ENCODE results near the gene TLE1.

The TLE1 gene

GRCh38 chr9:81573415-81574321 is 115.7 kb downstream of the TLE1 start:
- TF ChIP-seq, protein P1, sequence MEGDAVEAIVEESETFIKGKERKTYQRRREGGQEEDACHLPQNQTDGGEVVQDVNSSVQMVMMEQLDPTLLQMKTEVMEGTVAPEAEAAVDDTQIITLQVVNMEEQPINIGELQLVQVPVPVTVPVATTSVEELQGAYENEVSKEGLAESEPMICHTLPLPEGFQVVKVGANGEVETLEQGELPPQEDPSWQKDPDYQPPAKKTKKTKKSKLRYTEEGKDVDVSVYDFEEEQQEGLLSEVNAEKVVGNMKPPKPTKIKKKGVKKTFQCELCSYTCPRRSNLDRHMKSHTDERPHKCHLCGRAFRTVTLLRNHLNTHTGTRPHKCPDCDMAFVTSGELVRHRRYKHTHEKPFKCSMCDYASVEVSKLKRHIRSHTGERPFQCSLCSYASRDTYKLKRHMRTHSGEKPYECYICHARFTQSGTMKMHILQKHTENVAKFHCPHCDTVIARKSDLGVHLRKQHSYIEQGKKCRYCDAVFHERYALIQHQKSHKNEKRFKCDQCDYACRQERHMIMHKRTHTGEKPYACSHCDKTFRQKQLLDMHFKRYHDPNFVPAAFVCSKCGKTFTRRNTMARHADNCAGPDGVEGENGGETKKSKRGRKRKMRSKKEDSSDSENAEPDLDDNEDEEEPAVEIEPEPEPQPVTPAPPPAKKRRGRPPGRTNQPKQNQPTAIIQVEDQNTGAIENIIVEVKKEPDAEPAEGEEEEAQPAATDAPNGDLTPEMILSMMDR (IDR thresholded peaks at IDR 0.05; ENCODE audit: low read depth, low read length), result no peak
- H3K4me3 ChIP-seq (replicated peaks in 1 of 2; ENCODE audit: low read depth in 2 of 2, low read length in 2 of 2), result no peak overlapping the region
- no peak for DNase-seq (ENCODE audit: low read depth in 2 of 2)

- no peak overlapping the region for H3K4me3 ChIP-seq (replicated peaks in 1 of 2; ENCODE audit: low read depth in 2 of 2, low read length in 2 of 2)
- DNase-seq (ENCODE audit: low read depth in 2 of 2), result no peak
- TF ChIP-seq, protein P1 (IDR thresholded peaks at IDR 0.05; ENCODE audit: low read depth, low read length), result no peak
These were observed 119.3 kb downstream of the TLE1 start for GRCh38 chr9:81570083-81570482.

DNA sequence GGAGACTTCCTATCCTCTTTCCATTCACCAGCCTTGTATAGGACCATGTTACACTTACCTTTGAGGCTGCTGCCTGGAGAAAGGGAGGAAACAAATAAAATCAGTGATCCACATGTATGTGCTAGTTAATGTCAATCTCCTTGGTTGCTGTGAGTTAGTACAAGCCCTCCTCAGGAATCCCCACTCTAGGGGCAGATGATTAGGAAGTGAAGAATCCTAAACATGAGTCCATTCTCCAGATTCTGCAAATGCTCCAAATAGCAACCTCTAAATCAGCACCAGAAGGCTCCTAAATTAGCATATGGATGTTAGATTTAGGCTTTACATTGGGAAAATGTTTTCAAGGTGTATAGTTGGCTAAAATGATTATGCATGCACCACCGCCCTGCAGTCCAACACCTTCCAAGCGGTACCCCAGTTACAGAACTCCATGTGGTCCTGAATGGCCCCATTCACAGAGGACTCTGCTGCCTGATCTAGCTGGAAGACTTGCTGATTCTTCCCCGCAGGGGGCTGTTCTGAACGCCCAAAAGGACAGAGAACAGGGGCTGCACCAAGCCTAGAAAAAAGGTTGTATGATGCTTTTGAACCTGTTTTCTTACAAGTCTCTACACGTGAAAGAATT is 123.2 kb downstream of the TLE1 start:
- H3K4me3 ChIP-seq (replicated peaks in 1 of 2; ENCODE audit: low read depth in 2 of 2, low read length in 2 of 2), result no peak overlapping the region
- TF ChIP-seq, protein P1 (IDR thresholded peaks at IDR 0.05; ENCODE audit: low read depth, low read length), result no peak
- no peak for DNase-seq (ENCODE audit: low read depth in 2 of 2)

DNA sequence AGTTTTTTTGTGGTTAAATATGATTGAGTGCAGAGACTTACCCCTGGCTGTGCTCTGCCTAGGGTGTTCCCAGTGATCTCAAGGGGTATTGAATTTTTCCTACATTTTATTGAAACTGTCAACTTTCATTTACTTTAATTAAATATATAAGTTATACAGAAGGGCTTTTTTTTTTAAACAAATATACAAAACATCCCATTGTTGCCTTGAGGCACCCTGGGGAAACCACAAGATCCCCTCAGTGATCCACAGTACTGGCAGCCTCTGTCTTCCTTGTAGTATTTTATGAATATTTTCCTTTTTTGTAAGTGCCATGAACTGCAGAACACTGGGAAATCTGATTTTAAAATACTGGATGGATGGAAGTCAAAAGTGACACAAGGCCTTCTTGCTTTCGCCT is 123.7 kb downstream of the TLE1 start:
- DNase-seq (ENCODE audit: low read depth in 2 of 2), result no peak
- no peak overlapping the region for H3K4me3 ChIP-seq (replicated peaks in 1 of 2; ENCODE audit: low read depth in 2 of 2, low read length in 2 of 2)
- TF ChIP-seq, protein P1 (IDR thresholded peaks at IDR 0.05; ENCODE audit: low read depth, low read length), result no peak

- no peak overlapping the region for H3K4me3 ChIP-seq (replicated peaks in 1 of 2; ENCODE audit: low read depth in 2 of 2, low read length in 2 of 2)
- TF ChIP-seq, protein P1 (IDR thresholded peaks at IDR 0.05; ENCODE audit: low read depth, low read length), result no peak
- DNase-seq (ENCODE audit: low read depth in 2 of 2), result no peak
These were observed 124.2 kb downstream of the TLE1 start for GRCh38 chr9:81565144-81565543.

DNA sequence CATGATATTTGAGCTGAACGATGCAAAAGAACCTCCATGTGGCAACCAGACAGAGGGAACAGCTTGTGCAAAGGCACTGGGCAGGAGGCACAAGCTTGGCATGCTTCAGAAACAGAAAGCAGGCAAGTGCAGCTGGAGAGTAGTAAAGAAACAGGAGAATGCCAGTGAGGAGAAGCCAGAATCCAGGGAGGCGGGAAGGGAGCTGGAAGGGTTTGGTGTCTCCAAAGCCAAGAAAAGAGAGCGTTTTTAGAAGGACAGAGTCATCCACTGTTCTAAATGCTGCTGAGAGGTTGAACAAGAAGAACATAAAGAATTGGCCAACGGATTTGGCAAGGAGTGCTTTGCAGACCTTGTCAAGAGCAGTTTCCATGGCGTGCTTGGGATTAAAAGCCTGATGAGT is 124.7 kb downstream of the TLE1 start:
- peak in 1 of 2 donors; percentile 34 for DNase-seq (ENCODE audit: low read depth in 2 of 2)
- no peak overlapping the region for H3K4me3 ChIP-seq (replicated peaks in 1 of 2; ENCODE audit: low read depth in 2 of 2, low read length in 2 of 2)
- TF ChIP-seq, protein P1 (IDR thresholded peaks at IDR 0.05; ENCODE audit: low read depth, low read length), result no peak

Measured in cardiac fibroblast (primary cell).